SU-DHL-6 (cell line): ENCODE results near the gene EYA2.

Source experiments
- EZH2phosphoT487 ChIP-seq: fragments of 200-600 bp; sonication (generic), shearing (Covaris generic); conservative IDR thresholded peaks from 2 replicates; pipeline ENCODE4 v1.6.1; 2018; ENCODE audit warnings: mild to moderate bottlenecking, antibody characterized with exemption, low read length, moderate library complexity, mixed read lengths
- TF ChIP-seq, protein P1 (sequence below): fragments of 200-600 bp; sonication (generic); IDR thresholded peaks from one replicate; pipeline ENCODE4 v1.5.1; 2017; ENCODE audit warnings: antibody characterized with exemption, mild to moderate bottlenecking, low read length, moderate library complexity; ENCODE audit not compliant: insufficient read depth, poor library complexity, severe bottlenecking

DNA sequence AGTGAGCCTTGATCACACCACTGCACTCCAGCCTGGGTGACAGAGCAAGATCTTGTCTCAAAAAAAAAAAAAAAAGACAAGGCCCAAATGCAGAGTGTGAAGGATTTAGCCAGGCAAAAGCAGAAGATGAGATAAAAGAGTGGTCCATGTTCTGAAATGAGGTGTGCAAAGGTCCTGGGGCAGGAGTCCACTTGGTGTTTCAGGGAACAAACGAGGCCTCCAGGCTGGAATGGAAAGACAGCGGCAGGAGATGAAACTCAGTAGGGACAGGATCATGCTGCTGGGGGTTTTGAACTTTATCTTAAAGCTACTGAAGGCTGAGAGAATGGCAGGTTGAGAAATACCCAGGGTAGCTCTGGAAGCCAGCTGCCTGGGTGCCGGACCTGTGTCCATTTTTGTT is 283.6 kb downstream of the EYA2 start:
- TF ChIP-seq, protein P1, sequence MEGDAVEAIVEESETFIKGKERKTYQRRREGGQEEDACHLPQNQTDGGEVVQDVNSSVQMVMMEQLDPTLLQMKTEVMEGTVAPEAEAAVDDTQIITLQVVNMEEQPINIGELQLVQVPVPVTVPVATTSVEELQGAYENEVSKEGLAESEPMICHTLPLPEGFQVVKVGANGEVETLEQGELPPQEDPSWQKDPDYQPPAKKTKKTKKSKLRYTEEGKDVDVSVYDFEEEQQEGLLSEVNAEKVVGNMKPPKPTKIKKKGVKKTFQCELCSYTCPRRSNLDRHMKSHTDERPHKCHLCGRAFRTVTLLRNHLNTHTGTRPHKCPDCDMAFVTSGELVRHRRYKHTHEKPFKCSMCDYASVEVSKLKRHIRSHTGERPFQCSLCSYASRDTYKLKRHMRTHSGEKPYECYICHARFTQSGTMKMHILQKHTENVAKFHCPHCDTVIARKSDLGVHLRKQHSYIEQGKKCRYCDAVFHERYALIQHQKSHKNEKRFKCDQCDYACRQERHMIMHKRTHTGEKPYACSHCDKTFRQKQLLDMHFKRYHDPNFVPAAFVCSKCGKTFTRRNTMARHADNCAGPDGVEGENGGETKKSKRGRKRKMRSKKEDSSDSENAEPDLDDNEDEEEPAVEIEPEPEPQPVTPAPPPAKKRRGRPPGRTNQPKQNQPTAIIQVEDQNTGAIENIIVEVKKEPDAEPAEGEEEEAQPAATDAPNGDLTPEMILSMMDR: no peak
- no peak for TF ChIP-seq EZH2phosphoT487
